ENCODE measurements around the gene IPCEF1. TPM values are rescaled to one million over a fixed set of nuclear protein-coding genes. Genes with fewer than 3 reads are reported as not detected.

IPCEF1 gene
- total RNA-seq, 2 donors from 2014 or later, result 17.6 to 20.4 TPM

GRCh38 chr6:154367336-154367735 is 10.7 kb upstream of the IPCEF1 start:
- no peak for DNase-seq
- H3K36me3 Mint-ChIP-seq (ENCODE audit: insufficient read depth in 2 of 2), result no peaks in the 10 kb centered on the region
- H3K4me1 Mint-ChIP-seq (ENCODE audit: low read depth), result peaks cover 25% of the 10 kb centered on the region
- H3K27me3 Mint-ChIP-seq (ENCODE audit: low read depth), result peaks cover 32% of the 10 kb centered on the region
- no peaks in the 10 kb centered on the region for H3K9me3 Mint-ChIP-seq
- ATAC-seq (replicated peaks in 1 of 2), result no peak
- no peak overlapping the region for H3K27ac Mint-ChIP-seq
- H3K4me3 Mint-ChIP-seq, result no peak overlapping the region

DNA sequence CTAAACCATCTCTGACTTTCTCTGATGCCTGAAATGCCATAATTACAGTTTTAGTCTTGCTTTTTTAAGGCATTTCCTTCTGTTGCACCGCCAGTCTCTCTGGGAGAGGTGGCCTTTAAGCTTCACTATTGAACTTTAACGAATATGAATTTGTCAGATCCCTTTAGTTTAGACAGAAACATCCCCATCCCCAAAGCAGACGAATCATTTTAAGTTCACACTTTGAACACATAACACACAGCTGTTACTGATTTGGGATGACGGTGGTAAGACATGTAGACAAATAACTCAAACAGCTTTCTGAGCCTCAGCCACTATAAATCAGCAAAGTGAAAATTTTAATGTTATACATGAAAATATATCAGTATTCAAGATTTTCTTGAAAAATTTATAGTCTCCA is 7.2 kb upstream of the IPCEF1 start:
- no peak for DNase-seq
- Mint-ChIP-seq H3K4me3 (no peak overlapping the region), H3K27me3 (ENCODE audit: low read depth) (peaks cover 32% of the 10 kb centered on the region), H3K4me1 (ENCODE audit: low read depth) (peaks cover 33% of the 10 kb centered on the region), H3K36me3 (ENCODE audit: insufficient read depth in 2 of 2) (no peaks in the 10 kb centered on the region), H3K9me3 (peaks cover 0 to 3% of the 10 kb centered on the region in 2 donors), H3K27ac (no peak overlapping the region)
- ATAC-seq (replicated peaks in 1 of 2), result no peak

DNA sequence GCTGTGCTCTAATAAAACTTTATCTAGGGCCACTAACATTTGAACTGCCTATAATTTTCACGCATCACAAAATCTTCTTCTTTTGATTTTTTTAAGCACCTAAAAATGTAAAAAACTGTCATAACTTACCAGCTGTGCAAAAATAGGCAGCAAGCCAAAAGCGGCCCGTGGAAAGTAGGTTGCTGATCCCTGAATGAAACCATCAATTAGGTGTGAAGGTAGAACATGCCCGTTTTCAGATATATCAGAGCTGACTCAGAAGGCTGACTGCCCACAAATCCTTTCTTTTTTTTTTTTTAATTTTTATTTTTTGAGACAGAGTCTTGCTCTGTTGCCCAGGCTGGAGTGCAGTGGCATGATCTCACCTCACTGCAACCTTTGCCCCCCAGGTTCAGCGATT is 4.9 kb upstream of the IPCEF1 start:
- peaks cover 47% of the 10 kb centered on the region for H3K27me3 Mint-ChIP-seq (ENCODE audit: low read depth)
- no peak overlapping the region for H3K27ac Mint-ChIP-seq
- H3K36me3 Mint-ChIP-seq (ENCODE audit: insufficient read depth in 2 of 2), result no peaks in the 10 kb centered on the region
- no peak overlapping the region for H3K4me3 Mint-ChIP-seq
- peaks cover 34% of the 10 kb centered on the region for H3K4me1 Mint-ChIP-seq (ENCODE audit: low read depth)
- H3K9me3 Mint-ChIP-seq, result peaks cover 0 to 3% of the 10 kb centered on the region in 2 donors
- DNase-seq (no peak), ATAC-seq (replicated peaks in 1 of 2) (no peak)

GRCh38 chr6:154360476-154360875 is 3.9 kb upstream of the IPCEF1 start:
- H3K27me3 Mint-ChIP-seq (ENCODE audit: low read depth), result peaks cover 57% of the 10 kb centered on the region
- no peak overlapping the region for H3K4me3 Mint-ChIP-seq
- H3K4me1 Mint-ChIP-seq (ENCODE audit: low read depth), result peaks cover 44% of the 10 kb centered on the region
- peaks cover 0 to 3% of the 10 kb centered on the region in 2 donors for H3K9me3 Mint-ChIP-seq
- no peak overlapping the region for H3K27ac Mint-ChIP-seq
- no peak for ATAC-seq (replicated peaks in 1 of 2)
- H3K36me3 Mint-ChIP-seq (ENCODE audit: insufficient read depth in 2 of 2), result no peaks in the 10 kb centered on the region
- DNase-seq, result no peak

GRCh38 chr6:154359679-154360078 is 3.1 kb upstream of the IPCEF1 start:
- Mint-ChIP-seq H3K27me3 (ENCODE audit: low read depth) (peaks cover 55% of the 10 kb centered on the region), H3K36me3 (ENCODE audit: insufficient read depth in 2 of 2) (peaks cover 0 to 1% of the 10 kb centered on the region in 2 donors), H3K4me1 (ENCODE audit: low read depth) (peaks cover 52% of the 10 kb centered on the region), H3K4me3 (no peak overlapping the region), H3K27ac (no peak overlapping the region), H3K9me3 (peaks cover 1 to 3% of the 10 kb centered on the region in 2 donors)
- DNase-seq (no peak), ATAC-seq (replicated peaks in 1 of 2) (no peak)

DNA sequence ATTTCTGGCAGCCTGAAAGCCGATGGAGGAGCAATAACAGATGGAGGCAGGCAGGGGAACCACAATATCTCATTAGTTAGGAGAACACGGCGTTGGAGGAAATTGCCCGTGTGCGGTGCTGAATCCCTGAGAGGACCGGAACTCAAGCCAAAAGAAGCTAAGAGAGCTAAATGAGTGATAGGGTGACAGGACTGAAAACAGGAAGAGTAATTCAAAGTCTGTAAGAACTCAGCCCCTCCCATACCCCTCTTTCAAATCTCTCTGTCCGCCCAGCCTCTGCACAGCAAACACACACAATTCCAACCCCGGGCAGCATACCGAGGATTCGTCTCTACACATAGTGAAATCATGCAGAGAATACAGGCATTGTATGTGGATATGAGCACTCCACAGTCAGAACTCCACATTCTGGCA is 2.6 kb upstream of the IPCEF1 start:
- Mint-ChIP-seq H3K36me3 (ENCODE audit: insufficient read depth in 2 of 2) (peaks cover 0 to 1% of the 10 kb centered on the region in 2 donors), H3K27me3 (ENCODE audit: low read depth) (peaks cover 55% of the 10 kb centered on the region), H3K27ac (no peak overlapping the region), H3K4me3 (peak overlapping the region; percentile 52), H3K4me1 (ENCODE audit: low read depth) (peaks cover 57% of the 10 kb centered on the region), H3K9me3 (peaks cover 3 to 6% of the 10 kb centered on the region in 2 donors)
- DNase-seq, result no peak
- no peak for ATAC-seq (replicated peaks in 1 of 2)

- peaks cover 67% of the 10 kb centered on the region for H3K4me1 Mint-ChIP-seq (ENCODE audit: low read depth)
- H3K27me3 Mint-ChIP-seq (ENCODE audit: low read depth), result peaks cover 65% of the 10 kb centered on the region
- ATAC-seq (replicated peaks in 1 of 2), result no peak
Measured at GRCh38 chr6:154358019-154358545, 1.5 kb upstream of the IPCEF1 start.

DNA sequence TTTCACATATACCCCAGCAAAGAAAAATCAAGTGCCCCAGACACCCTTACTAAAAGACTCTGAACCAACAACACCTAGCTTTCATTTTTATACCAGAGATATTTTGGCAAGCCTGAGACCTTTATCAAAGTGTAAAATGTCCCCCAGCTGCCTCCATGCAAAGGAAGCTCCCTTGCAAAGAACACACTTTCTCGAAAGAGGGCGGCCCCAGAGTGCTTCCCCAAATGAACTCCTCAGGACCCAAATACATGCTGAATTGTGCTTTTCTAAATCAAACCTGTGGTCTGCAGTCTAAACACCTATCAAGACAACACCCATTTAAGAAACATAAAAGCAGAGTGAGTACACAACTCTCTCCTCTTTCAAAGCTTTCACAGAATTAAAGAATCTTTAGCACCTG is 490 bp downstream of the IPCEF1 start:
- peaks cover 85% of the 10 kb centered on the region for H3K4me1 Mint-ChIP-seq (ENCODE audit: low read depth)
- H3K27ac Mint-ChIP-seq, result no peak overlapping the region
- peaks cover 4 to 7% of the 10 kb centered on the region in 2 donors for H3K9me3 Mint-ChIP-seq
- no peak overlapping the region for H3K4me3 Mint-ChIP-seq
- ATAC-seq (replicated peaks in 1 of 2) (no peak), DNase-seq (no peak)
- peaks cover 0 to 3% of the 10 kb centered on the region in 2 donors for H3K36me3 Mint-ChIP-seq (ENCODE audit: insufficient read depth in 2 of 2)
- peaks cover 74% of the 10 kb centered on the region for H3K27me3 Mint-ChIP-seq (ENCODE audit: low read depth)

More at GRCh38 chr6:154358019-154358545, 1.5 kb upstream of the IPCEF1 start:
- Mint-ChIP-seq H3K9me3 (peaks cover 4 to 7% of the 10 kb centered on the region in 2 donors), H3K27ac (no peak overlapping the region), H3K4me3 (no peak overlapping the region), H3K36me3 (ENCODE audit: insufficient read depth in 2 of 2) (peaks cover 0 to 1% of the 10 kb centered on the region in 2 donors)
- DNase-seq, result no peak

DNA sequence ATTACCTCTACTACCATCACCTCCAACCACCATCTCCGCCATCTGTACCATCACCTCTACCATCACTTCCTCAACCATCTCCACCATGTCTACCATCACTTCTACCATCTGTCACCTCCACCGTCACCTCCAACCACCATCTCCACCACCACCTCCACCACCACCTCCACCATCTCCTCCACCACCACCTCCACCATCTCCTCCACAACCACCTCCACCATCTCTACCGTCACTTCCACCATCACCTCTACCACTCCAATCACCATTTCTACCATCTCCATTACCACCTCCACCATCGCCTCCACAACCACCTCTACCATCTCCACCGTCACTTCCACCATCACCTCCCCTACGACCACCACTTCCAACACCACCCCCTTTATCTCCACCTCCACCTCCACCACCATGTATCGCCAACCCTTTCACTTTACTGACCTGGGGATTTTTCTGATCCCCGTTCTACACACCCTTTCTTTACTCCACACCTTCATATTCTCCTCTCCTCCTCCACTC is 2.3 kb downstream of the IPCEF1 start:
- no peak for ATAC-seq (replicated peaks in 1 of 2)
- H3K4me3 Mint-ChIP-seq, result peak overlapping the region; percentile 6 to 44
- H3K9me3 Mint-ChIP-seq, result peaks cover 1 to 7% of the 10 kb centered on the region in 2 donors
- peak overlapping the region; percentile 6 for H3K27ac Mint-ChIP-seq
- peaks cover 67% of the 10 kb centered on the region for H3K4me1 Mint-ChIP-seq (ENCODE audit: low read depth)
- H3K36me3 Mint-ChIP-seq (ENCODE audit: insufficient read depth in 2 of 2), result peaks cover 0 to 3% of the 10 kb centered on the region in 2 donors
- DNase-seq, result no peak
- H3K27me3 Mint-ChIP-seq (ENCODE audit: low read depth), result peaks cover 85% of the 10 kb centered on the region

GRCh38 chr6:154353626-154354025 is 3.0 kb downstream of the IPCEF1 start:
- DNase-seq, result no peak
- peaks cover 81% of the 10 kb centered on the region for H3K27me3 Mint-ChIP-seq (ENCODE audit: low read depth)
- H3K9me3 Mint-ChIP-seq, result peaks cover 1 to 7% of the 10 kb centered on the region in 2 donors
- H3K4me1 Mint-ChIP-seq (ENCODE audit: low read depth), result peaks cover 60% of the 10 kb centered on the region
- peaks cover 0 to 3% of the 10 kb centered on the region in 2 donors for H3K36me3 Mint-ChIP-seq (ENCODE audit: insufficient read depth in 2 of 2)
- no peak overlapping the region for H3K4me3 Mint-ChIP-seq
- no peak overlapping the region for H3K27ac Mint-ChIP-seq
- ATAC-seq (replicated peaks in 1 of 2), result no peak

DNA sequence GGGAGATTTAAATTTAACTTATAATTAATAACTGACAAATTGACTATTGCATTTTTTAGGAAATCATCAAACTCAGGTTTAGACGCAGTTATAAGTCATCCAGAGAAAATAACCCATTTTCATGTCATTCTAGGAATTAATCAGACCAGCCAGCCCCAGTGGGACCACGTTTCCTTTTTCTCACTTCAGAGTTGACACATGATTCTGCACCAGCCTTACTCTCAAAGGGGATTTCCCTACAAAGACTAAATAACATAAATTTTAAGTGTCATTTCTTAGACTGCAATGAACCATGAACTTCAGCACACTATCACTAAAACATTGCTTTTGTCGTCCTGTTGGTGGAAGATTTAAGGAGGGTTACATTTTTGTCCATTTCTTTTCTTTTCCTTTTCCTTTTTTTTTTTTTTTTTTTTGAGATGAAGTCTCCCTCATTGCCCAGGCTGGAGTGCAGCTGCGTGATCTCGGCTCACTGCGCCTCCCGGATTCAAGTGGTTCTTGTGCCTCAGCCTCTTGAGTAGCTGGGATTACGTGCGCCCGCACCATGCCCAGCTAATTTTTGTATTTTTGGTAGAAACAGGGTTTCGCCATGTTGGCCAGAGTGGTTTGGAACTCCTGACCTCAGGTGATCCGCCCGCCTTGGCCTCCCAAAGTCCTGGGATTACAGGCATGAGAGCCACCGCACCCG is 3.6 kb downstream of the IPCEF1 start:
- Mint-ChIP-seq H3K36me3 (ENCODE audit: insufficient read depth in 2 of 2) (peaks cover 0 to 3% of the 10 kb centered on the region in 2 donors), H3K4me1 (ENCODE audit: low read depth) (peaks cover 57% of the 10 kb centered on the region), H3K27me3 (ENCODE audit: low read depth) (peaks cover 81% of the 10 kb centered on the region), H3K9me3 (peaks cover 1 to 7% of the 10 kb centered on the region in 2 donors), H3K4me3 (no peak overlapping the region), H3K27ac (no peak overlapping the region)
- DNase-seq (peak; percentile 56 to 73), ATAC-seq (replicated peaks in 1 of 2) (peak; percentile 84 to 85)

- no peak for ATAC-seq (replicated peaks in 1 of 2)
- H3K4me1 Mint-ChIP-seq (ENCODE audit: low read depth), result peaks cover 39% of the 10 kb centered on the region
- H3K27ac Mint-ChIP-seq, result no peak overlapping the region
- no peak for DNase-seq
- H3K27me3 Mint-ChIP-seq (ENCODE audit: low read depth), result peaks cover 73% of the 10 kb centered on the region
- peaks cover 6 to 11% of the 10 kb centered on the region in 2 donors for H3K9me3 Mint-ChIP-seq
- peaks cover 3 to 5% of the 10 kb centered on the region in 2 donors for H3K36me3 Mint-ChIP-seq (ENCODE audit: insufficient read depth in 2 of 2)
- H3K4me3 Mint-ChIP-seq, result no peak overlapping the region
Measured at GRCh38 chr6:154350293-154350692, 6.3 kb downstream of the IPCEF1 start.

- Mint-ChIP-seq H3K27ac (no peak overlapping the region), H3K9me3 (peaks cover 5% of the 10 kb centered on the region in 2 donors), H3K27me3 (ENCODE audit: low read depth) (peaks cover 65% of the 10 kb centered on the region), H3K36me3 (ENCODE audit: insufficient read depth in 2 of 2) (peaks cover under 1 to 5% of the 10 kb centered on the region in 2 donors), H3K4me1 (ENCODE audit: low read depth) (peaks cover 17% of the 10 kb centered on the region), H3K4me3 (no peak overlapping the region)
- DNase-seq (no peak), ATAC-seq (replicated peaks in 1 of 2) (no peak)
Measured at GRCh38 chr6:154347981-154348380, 8.6 kb downstream of the IPCEF1 start.

Data from activated T-cell treated with anti-CD3 and anti-CD28 coated beads, Interleukin-2, amount 50 U/mL, for 72 hours (primary cell).